Subcutaneous adipose tissue (tissue), 4 donors: ENCODE results near the gene KLC4. TPM values are rescaled to one million over a fixed set of nuclear protein-coding genes. Genes with fewer than 3 reads are reported as not detected.

ENCODE experiments used
- CTCF ChIP-seq: fragments of 450-650 bp; IDR thresholded peaks from one replicate; pipeline ENCODE4 v1.5.1; 2016; ENCODE audit warnings: low read depth, mild to moderate bottlenecking, control low read depth, antibody characterized with exemption, moderate library complexity
- total RNA-seq, 4 donors: library from RNA; depleted of rRNA; stranded (reverse); fragments of >200 nt; gene quantifications; one replicate each; pipeline ENCODE4 v1.1.0, GENCODE V29; 2016

Gene KLC4
- total RNA-seq, 4 donors from 2014 or later = 10.9 to 24.7 (median 21.9) TPM

- TF ChIP-seq CTCF = no peak
These were observed 8.4 kb upstream of the KLC4 start for GRCh38 chr6:43050981-43051380.

DNA sequence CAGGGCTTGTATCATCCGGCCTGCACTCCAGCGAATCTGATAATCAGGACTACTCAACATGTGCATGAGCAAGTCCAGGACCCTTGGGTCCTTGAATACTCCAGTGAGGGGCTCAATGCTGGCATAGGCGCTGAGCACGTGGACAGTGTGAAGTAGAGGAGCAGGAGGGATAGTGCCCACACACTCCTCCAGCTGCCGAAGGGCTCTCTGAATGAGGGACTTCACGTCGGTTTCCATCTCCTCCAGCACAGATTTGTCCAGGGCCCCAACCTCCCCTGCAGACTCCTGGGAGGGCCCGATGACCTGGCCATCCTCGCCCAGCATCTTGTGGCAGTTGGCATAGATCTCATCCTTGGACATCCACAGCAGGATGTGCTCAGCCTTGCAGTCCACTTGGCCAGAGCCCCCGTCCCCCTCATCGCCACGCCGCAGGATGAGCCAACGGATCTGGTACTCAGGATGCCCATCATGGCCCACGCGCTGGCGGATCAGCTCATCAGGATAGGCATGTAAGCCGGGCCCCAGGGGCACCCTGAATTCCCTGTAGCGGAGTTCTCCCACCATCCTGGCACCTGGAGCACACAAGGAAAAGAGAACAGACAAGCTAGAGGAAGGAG is 7.1 kb upstream of the KLC4 start:
- TF ChIP-seq CTCF = no peak

DNA sequence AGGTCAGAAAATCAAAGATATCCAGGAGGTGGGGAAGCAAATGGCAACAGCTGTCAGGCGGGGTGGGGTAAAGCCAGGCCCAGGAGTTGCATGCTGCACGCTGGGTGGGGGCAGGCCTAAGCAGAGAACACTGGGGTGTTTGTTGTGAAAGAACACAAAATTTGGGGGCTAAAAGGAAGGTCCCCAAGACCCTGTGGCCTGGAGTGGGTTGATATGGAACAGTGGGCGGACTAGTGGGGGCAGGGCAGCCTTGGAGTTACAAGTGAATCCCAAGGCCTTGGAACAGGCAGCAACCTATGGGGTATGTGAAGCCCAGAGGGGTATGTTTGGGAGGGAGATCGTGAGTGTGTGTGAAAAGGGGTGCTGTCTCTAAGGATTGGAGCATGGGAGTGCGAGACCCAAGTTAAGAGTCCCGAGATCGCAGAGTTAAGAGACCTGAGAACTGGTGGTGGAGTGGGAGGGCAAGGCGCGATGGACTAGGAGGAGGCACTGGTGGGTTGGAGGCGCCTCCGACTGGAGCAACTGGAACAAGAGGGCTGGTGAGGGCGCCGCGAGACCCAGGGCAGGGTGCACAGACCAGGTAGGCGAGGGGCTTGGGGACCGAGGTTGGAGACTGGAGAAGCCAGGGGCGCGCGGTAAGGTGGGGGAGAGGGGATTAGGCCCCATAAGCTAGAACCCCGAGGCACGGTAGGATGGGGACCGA is 6.4 kb upstream of the KLC4 start:
- no peak for TF ChIP-seq CTCF

DNA sequence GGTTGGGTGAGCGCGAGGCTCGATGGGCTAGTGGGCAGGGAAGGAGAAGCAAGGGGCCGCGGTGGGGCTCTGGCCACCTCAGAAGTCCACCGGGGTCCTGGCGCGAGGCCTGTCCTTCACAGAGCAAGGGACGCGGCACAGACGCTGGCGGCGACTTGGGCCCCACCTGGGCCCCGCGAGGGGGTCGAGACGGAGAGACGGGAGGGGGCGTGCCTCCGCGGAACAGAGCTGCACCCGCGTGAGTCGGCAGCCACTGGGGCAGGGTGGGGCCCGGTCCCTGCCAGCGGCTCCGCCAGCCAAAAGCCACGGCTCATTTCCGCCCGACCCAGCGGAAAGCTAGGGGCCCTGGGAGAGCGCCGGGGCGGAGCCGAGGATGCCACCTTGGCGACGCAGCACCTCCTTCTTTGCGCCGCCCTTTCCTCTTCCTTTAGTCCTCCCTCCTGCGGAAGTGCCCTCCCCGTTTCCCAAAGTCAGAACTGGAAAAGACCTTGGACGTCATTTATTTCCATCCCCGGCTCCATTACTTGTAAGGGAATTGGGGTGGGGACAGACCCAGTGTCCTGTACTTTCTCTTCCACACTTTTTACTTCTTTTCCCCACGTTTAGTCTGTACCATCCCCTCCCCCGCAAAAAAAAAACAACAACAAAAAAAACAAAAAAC is 5.8 kb upstream of the KLC4 start, which contains the start of gene CUL7:
Gene CUL7, minus strand, starts transcription at position 307 of the 661 bp plus-strand sequence. CDS start 1,063 bp downstream, outside the sequence.
- TF ChIP-seq CTCF = no peak

DNA sequence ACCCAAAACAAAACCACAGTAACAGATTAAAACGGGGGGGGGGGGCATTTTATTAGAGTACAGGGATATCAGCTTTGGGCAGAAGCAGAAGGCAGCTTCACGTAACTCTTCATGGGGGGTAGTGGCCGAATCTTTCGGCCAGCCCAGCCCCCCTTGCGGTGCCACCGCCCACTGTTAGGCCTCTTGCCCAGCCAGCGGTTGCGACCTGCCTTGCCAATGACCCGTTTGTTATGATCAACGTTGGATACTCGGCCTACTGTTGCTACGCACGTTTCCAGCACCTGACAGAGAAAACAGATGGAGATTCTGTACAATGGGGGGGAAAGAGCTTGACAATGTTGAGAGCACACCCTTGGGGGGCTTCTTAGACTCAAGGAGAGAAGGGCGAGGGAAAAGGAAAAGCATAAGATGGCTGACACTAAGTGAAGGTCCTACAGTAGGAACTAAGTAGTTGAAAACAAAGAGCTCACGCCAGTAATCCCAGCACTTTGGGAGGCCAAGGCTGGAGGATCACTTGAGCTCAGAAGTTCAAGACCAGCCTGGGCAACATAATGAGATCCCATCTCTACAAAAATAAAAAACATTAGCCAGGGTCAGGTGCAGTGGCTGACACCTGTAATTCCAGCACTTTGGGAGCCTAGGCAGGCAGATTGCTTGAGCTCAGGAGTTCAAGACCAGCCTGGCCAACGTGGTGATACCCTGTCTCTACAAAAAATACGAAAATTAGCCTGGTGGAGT is 5.1 kb upstream of the KLC4 start:
- no peak for TF ChIP-seq CTCF

DNA sequence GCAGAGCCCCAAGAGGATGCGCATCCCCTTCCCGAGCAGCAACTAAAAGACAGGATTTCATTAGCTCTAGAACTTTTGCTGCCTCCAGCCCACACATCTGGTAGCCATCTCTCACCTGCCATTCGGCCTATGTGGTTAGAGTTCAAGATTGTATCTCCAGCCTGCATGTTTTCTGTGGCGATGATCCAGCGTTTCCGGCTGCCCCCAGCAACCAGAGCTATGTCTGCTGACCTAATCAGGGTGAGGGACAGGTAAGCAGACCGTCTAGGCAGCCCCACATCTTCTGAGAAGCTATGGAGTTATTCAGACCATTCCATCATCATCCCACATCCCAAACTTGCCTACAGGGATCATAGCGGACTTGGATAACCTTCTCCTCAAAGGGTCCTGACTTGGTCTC is 3.5 kb upstream of the KLC4 start:
- no peak for TF ChIP-seq CTCF

GRCh38 chr6:43058531-43058930 is 900 bp upstream of the KLC4 start:
- no peak for TF ChIP-seq CTCF
